Measurements from ENCODE around the gene ALG5.
A peak's percentile ranks its signal among the peaks of the same experiment; 100 is the strongest.

Gene ALG5, protein sequence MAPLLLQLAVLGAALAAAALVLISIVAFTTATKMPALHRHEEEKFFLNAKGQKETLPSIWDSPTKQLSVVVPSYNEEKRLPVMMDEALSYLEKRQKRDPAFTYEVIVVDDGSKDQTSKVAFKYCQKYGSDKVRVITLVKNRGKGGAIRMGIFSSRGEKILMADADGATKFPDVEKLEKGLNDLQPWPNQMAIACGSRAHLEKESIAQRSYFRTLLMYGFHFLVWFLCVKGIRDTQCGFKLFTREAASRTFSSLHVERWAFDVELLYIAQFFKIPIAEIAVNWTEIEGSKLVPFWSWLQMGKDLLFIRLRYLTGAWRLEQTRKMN

DNA sequence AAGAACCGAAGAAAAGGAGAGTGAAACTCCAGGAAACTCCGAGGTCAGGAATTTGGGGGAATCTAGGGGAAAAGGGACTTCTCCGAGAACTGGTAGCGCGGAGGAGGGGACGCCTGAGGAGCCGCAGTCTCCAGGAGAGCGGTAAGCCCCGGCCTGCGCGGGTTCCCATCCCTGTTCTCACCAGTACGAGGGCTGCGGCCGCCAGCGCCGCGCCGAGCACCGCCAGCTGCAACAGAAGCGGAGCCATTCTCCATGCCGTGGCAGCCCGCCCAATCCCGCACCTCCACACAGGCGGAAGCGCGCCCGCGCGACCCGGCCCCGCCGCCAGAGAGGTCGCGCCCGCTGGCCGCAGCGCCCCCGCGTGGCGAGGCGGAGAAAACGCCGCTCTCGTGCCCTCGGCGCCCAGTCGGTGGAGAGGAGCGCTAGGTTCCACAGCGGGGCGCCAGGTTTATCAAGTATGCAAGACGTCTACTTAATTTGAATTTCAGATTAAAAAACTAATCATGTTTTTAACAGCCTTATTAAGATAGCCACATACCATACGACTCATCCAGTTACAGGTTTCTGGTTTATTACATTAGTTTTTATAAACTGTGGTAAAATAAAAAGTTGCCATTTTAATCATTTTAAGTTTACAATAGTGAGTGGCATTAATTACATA is at the start of gene ALG5:
Gene ALG5 (minus strand): TSS at position 287 of the 661 bp plus-strand sequence. CDS start 40 bp downstream, at position 247.
- DNase-seq (ENCODE audit: low spot score) = peak; percentile 94

- DNase-seq (ENCODE audit: low spot score) = no peak
These were observed 48.7 kb upstream of the ALG5 start for GRCh38 chr13:37047846-37048245.

DNA sequence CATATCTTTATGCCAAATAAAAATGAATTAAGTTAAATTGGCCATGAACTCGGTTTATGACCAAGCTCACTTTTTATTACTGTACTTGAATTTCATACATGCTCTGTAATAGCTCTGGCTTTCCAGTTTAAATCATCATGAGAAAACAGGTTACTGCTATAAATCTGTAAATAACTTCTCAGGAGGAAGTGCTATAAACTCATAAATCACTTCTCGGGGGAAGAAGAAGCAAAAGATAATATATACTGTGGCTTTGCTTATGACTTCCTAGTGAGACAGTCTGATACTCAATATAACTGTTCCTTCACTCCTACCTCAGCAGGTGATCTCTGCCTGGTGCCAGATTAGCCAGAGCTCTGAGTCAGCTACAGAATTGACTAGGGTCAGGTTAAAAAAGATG is 47.9 kb upstream of the ALG5 start:
- DNase-seq (ENCODE audit: low spot score) = no peak

DNA sequence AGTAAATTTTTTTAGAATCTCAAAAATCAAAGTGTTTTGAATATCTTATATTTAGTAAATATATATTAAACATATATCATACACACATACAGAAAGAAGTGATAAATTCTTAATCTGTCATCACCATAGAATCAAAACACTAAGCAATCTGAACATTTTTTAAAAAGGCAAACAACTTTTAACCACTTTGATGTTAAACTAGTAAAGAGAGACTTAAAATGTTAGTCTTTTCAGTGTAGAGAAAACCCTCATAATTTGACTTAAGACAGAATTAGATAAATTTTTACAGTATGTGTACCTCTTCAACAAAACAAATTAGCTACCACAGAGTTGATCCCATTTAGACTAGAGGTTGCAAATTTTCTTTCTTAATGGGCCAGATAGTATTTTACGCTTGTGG is 46.9 kb upstream of the ALG5 start:
- no peak for DNase-seq (ENCODE audit: low spot score)

DNA sequence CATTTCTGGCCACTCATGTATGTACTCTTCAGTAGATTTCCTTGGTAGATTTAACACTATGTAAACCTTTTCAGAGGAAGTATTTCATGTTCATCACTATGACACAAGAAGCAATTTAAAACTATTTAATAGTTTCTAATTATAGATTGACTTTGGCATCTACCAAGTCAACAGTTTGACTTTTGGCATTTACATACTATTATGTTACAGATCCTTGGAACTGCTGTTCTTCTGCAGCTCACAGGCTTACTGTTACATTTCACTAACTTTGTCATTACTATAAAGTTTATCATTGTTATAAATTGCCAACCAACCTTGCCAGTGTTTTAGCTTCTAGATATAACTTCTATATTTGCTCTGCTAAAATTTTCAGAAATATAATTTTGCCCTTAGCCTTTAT is 41.6 kb upstream of the ALG5 start:
- no peak for DNase-seq (ENCODE audit: low spot score)

DNA sequence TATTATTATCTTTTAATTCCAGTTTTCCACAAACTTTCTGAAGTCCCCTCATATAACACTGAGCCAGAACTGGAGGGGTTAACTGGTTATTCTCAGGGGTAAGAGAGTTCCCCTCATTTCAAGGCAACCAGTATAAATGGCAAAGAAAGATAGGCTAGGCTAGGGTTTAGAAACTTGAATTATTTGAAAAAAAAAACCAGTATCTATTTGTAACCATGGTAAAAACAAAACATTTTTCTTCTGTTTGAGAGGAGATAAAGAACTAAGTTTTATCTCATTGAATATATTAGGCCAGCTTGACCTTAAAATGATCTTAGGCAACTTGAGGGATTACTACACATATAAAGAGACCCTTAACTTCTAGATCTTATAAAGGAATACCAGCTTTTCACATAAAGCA is 40.8 kb upstream of the ALG5 start:
- DNase-seq (ENCODE audit: low spot score) = no peak

GRCh38 chr13:37037241-37037640 is 38.1 kb upstream of the ALG5 start:
- DNase-seq (ENCODE audit: low spot score) = no peak

DNA sequence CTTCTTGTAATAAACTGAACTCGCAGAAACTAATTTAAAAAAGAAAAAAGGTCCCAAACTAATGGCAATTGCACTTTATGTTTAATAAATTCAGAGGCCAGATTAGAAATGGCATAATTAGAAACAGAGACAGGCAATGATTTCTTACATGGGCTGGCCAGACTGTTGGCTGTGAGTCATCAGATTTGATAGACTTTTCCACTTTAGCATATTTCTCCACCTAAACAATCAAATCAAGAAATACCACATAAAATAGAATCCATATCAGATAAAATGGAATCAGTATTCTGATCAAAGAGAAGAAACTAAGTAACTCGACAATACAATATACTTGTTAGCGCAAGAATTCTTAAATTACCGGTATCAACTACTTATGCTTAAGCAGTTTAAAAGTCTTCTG is 30.5 kb upstream of the ALG5 start:
- DNase-seq (ENCODE audit: low spot score) = no peak

- no peak for DNase-seq (ENCODE audit: low spot score)
These were observed 28.5 kb upstream of the ALG5 start for GRCh38 chr13:37027639-37028038.

GRCh38 chr13:37026771-37027170 is 27.6 kb upstream of the ALG5 start:
- no peak for DNase-seq (ENCODE audit: low spot score)

DNA sequence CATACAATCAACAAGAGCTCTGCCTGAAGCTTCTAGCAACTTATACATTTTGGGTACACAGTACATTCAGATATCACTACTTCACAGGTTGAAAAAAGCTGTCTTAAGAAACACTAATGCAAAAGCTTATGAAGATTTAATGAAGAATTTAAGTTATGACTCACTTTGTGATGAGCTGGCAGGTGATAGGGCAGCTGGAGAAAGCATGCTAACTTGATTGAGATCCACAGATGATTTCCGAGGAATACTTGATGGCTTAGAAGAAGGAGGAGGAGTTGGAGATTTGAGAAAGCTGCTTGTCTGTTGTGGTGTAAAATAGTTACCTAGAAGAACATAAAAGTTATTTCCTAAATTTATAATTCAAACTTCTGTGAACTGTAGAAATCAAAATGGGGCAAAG is 24.7 kb upstream of the ALG5 start:
- DNase-seq (ENCODE audit: low spot score) = no peak

GRCh38 chr13:37014609-37015008 is 15.5 kb upstream of the ALG5 start:
- no peak for DNase-seq (ENCODE audit: low spot score)

DNA sequence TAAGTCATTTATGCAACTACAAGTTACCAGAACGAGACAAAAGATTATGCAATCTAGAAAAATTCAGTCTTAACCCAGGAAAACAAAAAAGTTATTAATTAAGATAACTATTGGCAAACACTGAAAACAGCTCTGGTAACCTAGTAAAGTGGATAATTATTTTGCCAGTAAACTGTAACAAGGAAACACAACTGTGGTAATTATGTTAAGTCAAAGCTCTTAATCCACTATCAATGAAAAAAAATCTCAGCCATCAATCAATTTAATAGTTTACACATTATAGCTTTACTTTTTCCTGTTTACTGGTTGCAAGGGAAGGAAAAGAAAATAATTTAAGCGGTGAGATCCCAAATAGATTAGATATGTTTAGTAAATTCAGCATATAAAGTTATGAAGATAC is 12.6 kb upstream of the ALG5 start:
- no peak for DNase-seq (ENCODE audit: low spot score)

DNA sequence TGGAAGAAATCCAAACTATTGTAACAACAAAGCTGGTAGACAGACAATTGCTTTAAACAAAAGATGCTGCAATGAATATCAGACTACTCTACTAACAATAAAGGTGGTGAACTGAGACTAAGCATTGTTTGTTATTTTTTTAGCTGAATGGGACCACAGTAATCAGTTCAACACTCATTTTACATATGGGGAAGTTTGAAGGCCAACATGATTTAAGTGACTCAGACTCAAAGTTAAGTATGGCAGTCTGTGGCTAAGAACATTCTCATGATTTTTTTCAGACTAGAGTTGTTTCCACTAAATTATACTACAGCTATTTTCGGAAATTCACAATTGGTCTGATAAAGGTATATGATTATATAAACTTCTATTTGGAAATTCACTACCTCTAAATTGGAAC is 11.9 kb upstream of the ALG5 start:
- DNase-seq (ENCODE audit: low spot score) = no peak

DNA sequence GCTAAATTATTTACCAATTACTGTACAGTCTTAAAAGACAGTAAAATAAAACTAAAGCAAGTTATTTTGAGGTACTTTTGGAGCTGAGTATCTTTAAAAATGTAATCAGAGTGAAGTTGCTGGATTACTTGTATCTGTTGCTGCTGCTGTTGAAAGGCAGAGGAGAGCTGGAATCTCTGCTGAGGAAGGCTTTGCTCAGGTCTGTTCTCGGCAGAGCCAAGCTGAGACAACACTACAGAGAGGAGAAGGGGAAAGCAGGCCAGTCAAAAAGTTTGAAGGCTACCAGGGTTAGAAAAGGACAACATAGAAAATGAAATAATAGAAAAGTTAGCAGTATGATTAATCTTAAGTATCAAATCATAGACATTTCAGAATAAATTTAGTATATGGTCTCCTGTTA is 11.3 kb upstream of the ALG5 start:
- DNase-seq (ENCODE audit: low spot score) = no peak

DNA sequence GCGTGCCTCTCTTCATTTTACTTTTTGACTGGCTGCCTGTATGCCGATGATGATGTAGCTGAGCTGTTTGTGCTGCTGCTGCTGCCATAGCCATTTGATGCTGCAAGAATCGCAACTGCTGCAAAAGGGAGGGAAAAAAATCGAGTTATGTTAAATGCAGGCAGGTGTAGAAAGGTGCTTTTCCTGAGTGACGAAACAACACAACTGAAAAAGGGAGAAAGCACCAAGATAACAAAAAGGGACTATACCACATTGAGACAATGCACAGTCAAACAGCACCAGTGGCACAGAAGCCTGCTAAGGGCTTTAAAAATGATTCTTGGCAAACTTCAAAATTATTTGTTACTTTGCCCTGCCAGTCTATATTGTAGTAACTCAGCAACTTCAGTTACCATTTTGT is 10.6 kb upstream of the ALG5 start:
- DNase-seq (ENCODE audit: low spot score) = no peak

GRCh38 chr13:37001921-37002250 is 2.7 kb upstream of the ALG5 start:
- DNase-seq (ENCODE audit: low spot score) = no peak

DNA sequence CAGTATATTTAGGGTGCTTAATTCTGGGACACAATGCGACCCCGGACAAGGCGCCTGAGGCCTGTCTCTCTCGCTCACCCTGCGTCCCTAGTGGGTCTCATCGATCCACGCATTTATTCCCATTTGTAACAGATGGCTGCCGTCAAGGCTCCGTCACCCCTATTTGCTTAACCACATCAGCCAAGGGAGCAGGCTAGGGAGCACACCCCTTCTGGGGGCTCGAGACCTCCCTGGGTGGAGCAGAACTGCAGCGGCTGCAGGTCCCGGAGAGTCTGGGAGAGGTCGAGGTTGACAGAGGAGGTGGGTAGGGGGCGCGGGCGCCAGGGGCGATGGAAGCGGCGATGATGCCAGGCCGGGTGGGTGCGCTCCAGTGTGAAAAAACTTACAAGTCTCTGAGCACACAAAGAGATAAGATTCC is 507 bp downstream of the ALG5 start:
- DNase-seq (ENCODE audit: low spot score) = peak; percentile 5

GRCh38 chr13:36997716-36998427 is 1.3 kb downstream of the ALG5 start:
- no peak for DNase-seq (ENCODE audit: low spot score)

GRCh38 chr13:36992362-36992761 is 6.8 kb downstream of the ALG5 start:
- no peak for DNase-seq (ENCODE audit: low spot score)

DNA sequence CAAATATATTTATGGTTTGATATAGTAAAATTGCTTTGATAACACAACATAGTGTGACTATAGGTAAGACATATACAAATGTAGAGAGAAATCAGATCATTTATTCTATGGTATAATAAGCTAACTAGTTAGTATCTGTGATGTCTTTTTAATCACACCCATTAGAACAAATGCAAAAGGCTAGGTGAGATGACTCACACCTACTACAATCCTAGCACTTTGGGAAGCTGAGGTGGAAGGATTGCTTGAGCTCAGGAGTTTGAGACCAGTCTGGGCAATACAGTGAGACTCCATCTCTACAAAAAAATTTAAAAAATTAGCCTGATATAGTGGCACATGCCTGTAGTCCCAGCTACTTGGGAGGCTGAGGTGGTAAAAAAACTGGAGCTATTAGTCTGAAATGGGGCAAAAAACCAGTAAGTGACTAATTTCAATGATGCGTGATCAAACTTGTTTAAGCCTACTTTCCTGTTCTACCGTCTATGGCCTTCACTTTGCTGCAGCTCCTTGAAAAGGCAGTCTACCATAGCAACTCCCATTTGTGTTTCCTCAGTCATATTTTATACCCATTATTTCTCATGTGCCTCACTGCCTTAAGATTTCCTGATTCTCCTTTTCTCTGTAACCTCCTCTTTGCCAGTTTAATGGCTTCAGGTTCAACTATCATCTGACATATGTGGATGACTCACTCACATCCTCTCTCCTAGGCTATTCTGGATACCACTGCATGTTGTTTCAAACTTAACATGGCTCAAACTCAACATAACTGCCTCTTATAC is 12.5 kb downstream of the ALG5 start:
- no peak for DNase-seq (ENCODE audit: low spot score)

GRCh38 chr13:36981156-36981743 is 17.9 kb downstream of the ALG5 start:
- peak; percentile 9 for DNase-seq (ENCODE audit: low spot score)
